SK-N-SH (cell line): ENCODE data around the gene MRPS5. TPM values are rescaled to one million over a fixed set of nuclear protein-coding genes. Genes with fewer than 3 reads are reported as not detected.

Source experiments
- CTCF ChIA-PET: fragments of 300-600, 350-600 bp; formaldehyde crosslinking; extraction: SDS; loops from one replicate; lab custom pipeline; 2021; lab: Yijun Ruan, JAX
- POLR2A ChIA-PET: fragments of 350-600 bp; sonication (Branson Sonifier 250); formaldehyde crosslinking; extraction: SDS; loops from one replicate; lab custom pipeline; 2020; ENCODE audit warnings: antibody characterized with exemption, inconsistent platforms; lab: Yijun Ruan, JAX
- DNase-seq: peaks from one replicate; pipeline ENCODE4 v3.0.0; 2012
- H2AFZ ChIP-seq: fragments of 200-600 bp; sonication (generic); 2 replicates; pipeline ENCODE4 v1.8.1; 2016; ENCODE audit warnings: antibody characterized with exemption, mild to moderate bottlenecking, low read depth
- H3F3A ChIP-seq: fragments of 200-600 bp; sonication (generic); replicated peaks from 2 replicates; pipeline ENCODE3; 2016; ENCODE audit warnings: antibody characterized with exemption, mild to moderate bottlenecking; ENCODE audit not compliant: insufficient read depth
- H3K27ac ChIP-seq, 2 experiments: fragments of 200-500 bp in 1 of 2; fragments of 200-600 bp in 1 of 2; sonication (Bioruptor generic) in 1 of 2; sonication (generic), shearing (Covaris generic) in 1 of 2; 2 replicates each; pipeline versions ENCODE4 v1.5.1 to v1.6.1; 2014 to 2016; ENCODE audit warnings: low read depth in 2 of 2, inconsistent platforms in 1 of 2, low read length in 1 of 2, mild to moderate bottlenecking in 1 of 2, mixed read lengths in 1 of 2
- H3K27me3 ChIP-seq: fragments of 200-600 bp; sonication (generic), shearing (Covaris generic); 2 replicates; pipeline ENCODE4 v1.6.1; 2016; ENCODE audit warnings: mixed run types; ENCODE audit not compliant: insufficient read depth
- H3K36me3 ChIP-seq, 2 experiments: fragments of 200-500 bp in 1 of 2; fragments of 200-600 bp in 1 of 2; sonication (Bioruptor generic) in 1 of 2; sonication (generic) in 1 of 2; replicated peaks in 1 of 2; 2 replicates each; pipeline versions ENCODE3 to v1.5.1; 2014 to 2016; ENCODE audit warnings: low read length in 1 of 2, mild to moderate bottlenecking in 1 of 2; ENCODE audit not compliant: insufficient read depth in 2 of 2, control insufficient read depth in 1 of 2
- H3K4me1 ChIP-seq, 2 experiments: fragments of 200-500 bp in 1 of 2; fragments of 200-600 bp in 1 of 2; sonication (Bioruptor generic) in 1 of 2; sonication (generic), shearing (Covaris generic) in 1 of 2; 2 replicates each; pipeline versions ENCODE4 v1.5.1 to v1.6.1; 2014 to 2016; ENCODE audit warnings: low read depth in 1 of 2, low read length in 1 of 2, mixed run types in 1 of 2; ENCODE audit not compliant: insufficient read depth in 2 of 2, control insufficient read depth in 1 of 2
- H3K4me2 ChIP-seq: fragments of 200-600 bp; sonication (generic), shearing (Covaris generic); 2 replicates; pipeline ENCODE4 v1.6.1; 2017; ENCODE audit warnings: mixed run types
- H3K4me3 ChIP-seq, 2 experiments: fragments of 200-500 bp in 1 of 2; fragments of 200-600 bp in 1 of 2; sonication (Bioruptor generic) in 1 of 2; sonication (generic), shearing (Covaris generic) in 1 of 2; 2 replicates each; pipeline versions ENCODE4 v1.5.1 to v1.8.1; 2014 to 2016; ENCODE audit warnings: low read depth in 2 of 2, inconsistent platforms in 1 of 2, low read length in 1 of 2, mild to moderate bottlenecking in 1 of 2, mixed read lengths in 1 of 2, moderate library complexity in 1 of 2
- H3K79me2 ChIP-seq: fragments of 200-600 bp; sonication (generic); 2 replicates; pipeline ENCODE4 v1.8.1; 2017; ENCODE audit warnings: mild to moderate bottlenecking; ENCODE audit not compliant: insufficient read depth
- H3K9ac ChIP-seq: fragments of 200-600 bp; sonication (generic); 2 replicates; pipeline ENCODE4 v1.6.1; 2017; ENCODE audit warnings: mixed run types
- H3K9me2 ChIP-seq: fragments of 200-600 bp; sonication (generic); 2 replicates; pipeline ENCODE4 v1.6.1; 2017; ENCODE audit warnings: mixed run types
- H3K9me3 ChIP-seq: fragments of 200-600 bp; sonication (generic); 2 replicates; pipeline ENCODE4 v1.6.1; 2017; ENCODE audit warnings: mixed run types, mild to moderate bottlenecking, moderate library complexity
- H4K20me1 ChIP-seq: fragments of 200-600 bp; sonication (generic); 2 replicates; pipeline ENCODE4 v1.6.1; 2017; ENCODE audit warnings: mild to moderate bottlenecking, mixed run types; ENCODE audit not compliant: insufficient read depth
- CHD2 ChIP-seq: fragments of 150-350 bp; IDR thresholded peaks from 2 replicates; pipeline ENCODE4 v1.6.1; 2018; ENCODE audit warnings: low read length; ENCODE audit not compliant: partially characterized antibody
- ELF1 ChIP-seq: IDR thresholded peaks from 2 replicates; pipeline ENCODE4 v1.4.0; 2012
- EP300 ChIP-seq, 2 experiments: IDR thresholded peaks; 2 replicates each; pipeline versions ENCODE4 v1.4.0 to v1.6.1; 2012; ENCODE audit warnings: borderline replicate concordance in 1 of 2, low read depth in 1 of 2, low read length in 1 of 2
- EZH2phosphoT487 ChIP-seq: fragments of 200-600 bp; sonication (generic); IDR thresholded peaks from 2 replicates; pipeline ENCODE4 v1.6.1; 2017; ENCODE audit warnings: low read depth, mixed run types, mild to moderate bottlenecking, antibody characterized with exemption, moderate library complexity, borderline replicate concordance
- FOXJ3 ChIP-seq: sonication (generic); formaldehyde crosslinking; IDR thresholded peaks from 2 replicates; pipeline ENCODE4 v1.5.1; 2020; ENCODE audit warnings: mild to moderate bottlenecking, missing genetic modification reagents
- FOXM1 ChIP-seq: IDR thresholded peaks from 2 replicates; pipeline ENCODE4 v1.4.0; 2012; ENCODE audit warnings: low read depth, mild to moderate bottlenecking
- GABPA ChIP-seq: IDR thresholded peaks from 2 replicates; pipeline ENCODE4 v1.4.0; 2012; ENCODE audit warnings: low read depth, mild to moderate bottlenecking
- IRF3 ChIP-seq: fragments of 150-350 bp; IDR thresholded peaks from 2 replicates; pipeline ENCODE4 v1.6.1; 2016; ENCODE audit warnings: mild to moderate bottlenecking, low read depth, low read length
- JUND ChIP-seq: IDR thresholded peaks from 2 replicates; pipeline ENCODE4 v1.4.0; 2012
- MAX ChIP-seq: IDR thresholded peaks from 2 replicates; pipeline ENCODE4 v1.4.0; 2012; ENCODE audit warnings: low read depth
- MEF2A ChIP-seq: IDR thresholded peaks from 2 replicates; pipeline ENCODE4 v1.4.0; 2012; ENCODE audit warnings: low read depth, borderline replicate concordance
- MXI1 ChIP-seq: IDR thresholded peaks from 2 replicates; pipeline ENCODE4 v1.6.1; 2012; ENCODE audit warnings: mild to moderate bottlenecking, low read depth, low read length, improper control_type of control experiment
- NFIC ChIP-seq: IDR thresholded peaks from 2 replicates; pipeline ENCODE4 v1.4.0; 2012; ENCODE audit warnings: borderline replicate concordance
- NRF1 ChIP-seq: IDR thresholded peaks from 2 replicates; pipeline ENCODE4 v1.6.1; 2012; ENCODE audit warnings: low read depth, mild to moderate bottlenecking, low read length
- PBX3 ChIP-seq: IDR thresholded peaks from 2 replicates; pipeline ENCODE4; 2012
- POLR2AphosphoS5 ChIP-seq: IDR thresholded peaks from 2 replicates; pipeline ENCODE4 v1.6.1; 2012; ENCODE audit warnings: low read depth, low read length
- RAD21 ChIP-seq: IDR thresholded peaks from 2 replicates; pipeline ENCODE4 v1.6.1; 2012; ENCODE audit warnings: mild to moderate bottlenecking, low read length
- REST ChIP-seq: IDR thresholded peaks from 2 replicates; pipeline ENCODE4 v1.6.1; 2012; ENCODE audit warnings: mild to moderate bottlenecking, low read depth, low read length, moderate library complexity
- RFX5 ChIP-seq: IDR thresholded peaks from 2 replicates; pipeline ENCODE4 v1.6.1; 2012; ENCODE audit warnings: mild to moderate bottlenecking, improper control_type of control experiment, low read length
- RXRA ChIP-seq: IDR thresholded peaks from 2 replicates; pipeline ENCODE4 v1.4.0; 2012; ENCODE audit warnings: low read depth, mild to moderate bottlenecking, borderline replicate concordance
- TCF12 ChIP-seq: IDR thresholded peaks from 2 replicates; pipeline ENCODE4 v1.4.0; 2012
- TEAD4 ChIP-seq: IDR thresholded peaks from 2 replicates; pipeline ENCODE4 v1.4.0; 2012; ENCODE audit warnings: mild to moderate bottlenecking, borderline replicate concordance; ENCODE audit not compliant: insufficient read depth
- USF1 ChIP-seq: IDR thresholded peaks from 2 replicates; pipeline ENCODE4 v1.4.0; 2012; ENCODE audit warnings: low read depth, borderline replicate concordance
- YY1 ChIP-seq: IDR thresholded peaks from 2 replicates; pipeline ENCODE4 v1.4.0; 2012; ENCODE audit warnings: low read depth, mild to moderate bottlenecking
- WGBS: methylation state at CpG from one replicate; pipeline ENCODE4 v1.1.6; 2017; ENCODE audit warnings: low lambda C conversion rate; 5-methylcytosine and 5-hydroxymethylcytosine counted together
- polyA plus RNA-seq, 3 experiments: library from polyadenylated mRNA; depleted of rRNA; stranded (reverse); fragments of >200 nt; gene quantifications; 2 replicates each; pipeline ENCODE4 v1.2.3, GENCODE V29; 2012
- TF ChIP-seq, protein P1 (sequence below): IDR thresholded peaks from 2 replicates; pipeline ENCODE4 v1.4.0; 2012; ENCODE audit warnings: low read depth, borderline replicate concordance

Gene MRPS5
- polyA plus RNA-seq, 1 of the 3 experiments (the other 2 are of a cell fraction): 32.8 TPM

DNA sequence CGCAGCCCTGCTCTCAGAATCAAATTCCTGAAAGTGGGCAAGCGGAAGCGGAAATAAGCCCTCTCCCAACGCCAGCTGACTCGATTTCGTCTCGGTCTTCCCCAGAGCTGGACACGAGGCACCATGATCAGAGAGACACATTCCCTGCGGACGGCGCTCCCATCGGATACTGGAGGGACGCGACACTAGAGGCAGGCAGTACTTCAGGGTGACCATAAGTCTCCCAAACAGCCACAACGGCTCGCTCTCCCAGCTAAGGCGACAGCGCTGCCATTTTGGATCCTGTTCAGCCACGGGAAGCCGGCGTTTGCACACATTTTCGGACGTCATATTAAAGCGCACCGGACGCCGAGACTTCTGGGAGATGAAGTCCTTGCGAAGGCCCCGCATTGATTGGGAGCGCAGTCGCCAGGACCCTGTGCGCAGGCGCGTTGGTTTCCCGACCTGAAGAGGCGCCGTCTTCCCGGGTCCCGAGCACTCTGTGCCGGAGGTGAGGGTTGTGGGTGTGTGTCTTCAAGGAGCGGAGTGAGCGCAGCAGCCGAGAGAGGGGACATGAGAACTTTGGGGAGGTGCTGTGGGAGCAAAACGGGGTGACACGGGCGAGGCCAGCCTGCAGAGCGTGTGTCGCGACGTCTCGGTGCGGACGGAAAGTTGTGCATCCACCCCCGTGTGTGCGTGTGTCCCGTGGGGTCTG is 43.9 kb upstream of the MRPS5 start, which contains the start of gene ZNF2:
Gene ZNF2 (plus strand): TSS at position 439 of the 694 bp plus-strand sequence. CDS start 10,418 bp downstream, outside the sequence.
- WGBS: 0% methylated on average over 24 of the region's 56 CpGs
- Histone ChIP-seq H3K4me3 (peak within 1 kb of the TSS; percentile 88 to 89), H3K27ac (peak within 1 kb of the TSS; percentile 85 to 96), H3K79me2 (peaks cover 32% of the 10 kb centered on the region), H3F3A (peaks cover 6% of the 10 kb centered on the region), H3K9me3 (no peaks in the 10 kb centered on the region), H4K20me1 (no peaks in the 10 kb centered on the region), H3K36me3 (peaks cover 0 to 4% of the 10 kb centered on the region in 2 experiments), H3K27me3 (no peaks in the 10 kb centered on the region), H3K4me2 (peak within 1 kb of the TSS; percentile 95), H2AFZ (peak within 1 kb of the TSS; percentile 88), H3K9ac (peak within 1 kb of the TSS; percentile 79), H3K9me2 (no peaks in the 10 kb centered on the region), H3K4me1 (peaks cover 0 to 15% of the 10 kb centered on the region in 2 experiments; a peak in 2 of 4 replicates)
- ChIA-PET CTCF (interaction anchor here (1.2 to 2.8 kb wide), 2 partner anchors 44 to 89 kb away, joined by 4 to 11 read pairs; partner anchors contain the start of gene MRPS5), POLR2A (interaction anchor here (1.1 to 2.5 kb wide), 3 partner anchors 42 to 237 kb away, joined by 3 to 23 read pairs (median 3); partner anchors contain the start of genes FAHD2A, MRPS5 and ZNF892)
- DNase-seq: peak; percentile 95
- TF ChIP-seq ELF1 (peak; percentile 72), EP300 (IDR thresholded peaks at IDR 0.05; ENCODE audit: borderline replicate concordance in 1 of 2, low read depth in 1 of 2, low read length in 1 of 2) (no peak), NFIC (no peak), REST (no peak), FOXM1 (no peak), RXRA (no peak), MAX (peak; percentile 80), FOXJ3 (CRISPR knock-in tag) (no peak), POLR2AphosphoS5 (peak; percentile 93), USF1 (0 out of 2 replicates have a peak, but pooled peaks have one; percentile 60), MXI1 (peak; percentile 81), GABPA (peak; percentile 90), IRF3 (no peak), RAD21 (no peak), TEAD4 (no peak), NRF1 (peak; percentile 88), JUND (no peak), PBX3 (no peak), TCF12 (0 out of 2 replicates have a peak, but pooled peaks have one; percentile 12), EZH2phosphoT487 (no peak), RFX5 (0 out of 2 replicates have a peak, but pooled peaks have one; percentile 43), YY1 (peak; percentile 97), CHD2 (peak; percentile 90), MEF2A (no peak)
- TF ChIP-seq, protein P1, sequence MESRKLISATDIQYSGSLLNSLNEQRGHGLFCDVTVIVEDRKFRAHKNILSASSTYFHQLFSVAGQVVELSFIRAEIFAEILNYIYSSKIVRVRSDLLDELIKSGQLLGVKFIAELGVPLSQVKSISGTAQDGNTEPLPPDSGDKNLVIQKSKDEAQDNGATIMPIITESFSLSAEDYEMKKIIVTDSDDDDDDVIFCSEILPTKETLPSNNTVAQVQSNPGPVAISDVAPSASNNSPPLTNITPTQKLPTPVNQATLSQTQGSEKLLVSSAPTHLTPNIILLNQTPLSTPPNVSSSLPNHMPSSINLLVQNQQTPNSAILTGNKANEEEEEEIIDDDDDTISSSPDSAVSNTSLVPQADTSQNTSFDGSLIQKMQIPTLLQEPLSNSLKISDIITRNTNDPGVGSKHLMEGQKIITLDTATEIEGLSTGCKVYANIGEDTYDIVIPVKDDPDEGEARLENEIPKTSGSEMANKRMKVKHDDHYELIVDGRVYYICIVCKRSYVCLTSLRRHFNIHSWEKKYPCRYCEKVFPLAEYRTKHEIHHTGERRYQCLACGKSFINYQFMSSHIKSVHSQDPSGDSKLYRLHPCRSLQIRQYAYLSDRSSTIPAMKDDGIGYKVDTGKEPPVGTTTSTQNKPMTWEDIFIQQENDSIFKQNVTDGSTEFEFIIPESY: peak; percentile 21; the same call in 1 of the 2 replicates
